Heart left ventricle (tissue), 16 donors: ENCODE measurements around the gene DYRK2. TPM values are rescaled to one million over a fixed set of nuclear protein-coding genes. Genes with fewer than 3 reads are reported as not detected.

Source experiments
- ATAC-seq, 4 donors: fragments of 200-7000 bp; cut with Tn5 transposase; one replicate each; pipeline ENCODE4 v1.9.1; 2020 to 2022; ENCODE audit warnings: moderate library complexity in 4 of 4, mild to moderate bottlenecking in 3 of 4, moderate number of reproducible peaks in 1 of 4
- DNase-seq, 5 donors: peaks; one replicate each; pipeline ENCODE4 v3.0.0-alpha.2; 2020
- H3K27ac ChIP-seq, 12 donors: fragments of 200-600 bp; sonication (generic) in 4 of 12; one replicate each; pipeline versions ENCODE4 v1.5.0 to v1.8.0; 2016 to 2022; ENCODE audit warnings: mild to moderate bottlenecking in 2 of 12
- H3K27me3 ChIP-seq, 9 donors: fragments of 200-600 bp; sonication (generic) in 2 of 9; one replicate each; pipeline versions ENCODE4 v1.5.1 to v1.8.0; 2016 to 2022; ENCODE audit warnings: mild to moderate bottlenecking in 3 of 9
- H3K36me3 ChIP-seq, 9 donors: fragments of 200-600 bp; sonication (generic) in 2 of 9; one replicate each; pipeline versions ENCODE4 v1.5.0 to v1.8.0; 2018 to 2022; ENCODE audit warnings: mild to moderate bottlenecking in 2 of 9
- H3K4me1 ChIP-seq, 12 donors: fragments of 200-600 bp; sonication (generic) in 4 of 12; one replicate each; pipeline versions ENCODE4 v1.5.0 to v1.8.0; 2016 to 2022; ENCODE audit warnings: mild to moderate bottlenecking in 3 of 12
- H3K4me3 ChIP-seq, 12 donors: fragments of 200-600 bp; sonication (generic) in 4 of 12; one replicate each; pipeline versions ENCODE4 v1.5.0 to v1.8.0; 2017 to 2022; ENCODE audit warnings: mild to moderate bottlenecking in 9 of 12, moderate library complexity in 4 of 12
- H3K9me3 ChIP-seq, 12 donors: fragments of 200-600 bp; sonication (generic) in 4 of 12; one replicate each; pipeline versions ENCODE4 v1.5.0 to v1.8.0; 2016 to 2022; ENCODE audit warnings: mild to moderate bottlenecking in 1 of 12
- POLR2A ChIP-seq, 2 donors: fragments of 450-650 bp; IDR thresholded peaks; one replicate each; pipeline ENCODE4 v1.6.1; 2017; ENCODE audit warnings: antibody characterized with exemption in 2 of 2, mild to moderate bottlenecking in 2 of 2, moderate library complexity in 2 of 2
- WGBS, 4 donors: extraction: QIAGEN DNeasy Blood & Tissue Kit in 2 of 4; methylation state at CpG; one replicate each; pipeline versions ENCODE4 v1.1.5 to v1.1.7; 2013 to 2018; 5-methylcytosine and 5-hydroxymethylcytosine counted together
- intact Hi-C, 10 donors: fragments of 100-400 bp; cut with DNase I; formaldehyde crosslinking; loops; one replicate each; pipeline versions ENCODE4 v1.11.1 to v1.14.2; 2022
- polyA plus RNA-seq, 2 donors: library from polyadenylated mRNA; stranded (reverse); fragments of 200-250 nt; gene quantifications; one replicate each; pipeline ENCODE4 v1.2.3, GENCODE V29; 2013
- total RNA-seq, 9 donors: library from RNA; depleted of rRNA in 2 of 9; stranded (reverse); fragments of >200 nt in 2 of 9; fragmentation: NEBNext Ultra II Directional in 3 of 9; extraction: Animal tissue kit (Norgen Biotek cat#: 25700) in 3 of 9; gene quantifications; one replicate each; pipeline versions ENCODE4 v1.1.0 to v1.2.4, GENCODE V29; 2016 to 2023
- TF ChIP-seq, protein P1 (sequence below), 12 donors: fragments of 200-600 bp; sonication (generic) in 4 of 12; IDR thresholded peaks; one replicate each; pipeline versions ENCODE4 v1.5.0 to v1.8.0; 2018 to 2022; ENCODE audit warnings: antibody characterized with exemption in 12 of 12, mild to moderate bottlenecking in 5 of 12
- donor health status: ischemic (EF 13 %, LVEDD 7.1; RV severe dilation, severe dysfunction).
- donor health status: healthy with polysubstance abuse.
- donor health status: DM: no; HTN: yes; CAD: no.
- donor health status: DM: no; HTN: no; CAD: no.
- donor health status: ischemic (EF 25% LVEDD 6.9; RV normal size, moderate dysfunction).
- donor health status: ischemic (EF 25% LVEDD 5.7; RV mildly dilated, moderate dysfunction).
- donor health status: healthy.
- donor health status: DM: yes; HTN: yes; CAD: no.
- donor health status: ischemic (EF 35%, LVEDD 5.7; RV mildly dilated, moderate dysfunction).
- donor health status: nonischemic (EF 11% LVEDD 7.7; RV severe dilation, severe dysfunction).
- donor health status: DM: yes; HTN: yes; CAD: no.
- donor health status: PGD.
- donor health status: ischemic (EF 29% LVEDD 5.4; RV normal size, mild dysfunction).
- donor health status: nonischemic (EF 23%, LVEDD 6.1; RV moderate dilation, normal function).

DYRK2 gene
- total and polyA plus RNA-seq, 11 donors, result 7.8 to 62.9 (median 37.8) TPM

DNA sequence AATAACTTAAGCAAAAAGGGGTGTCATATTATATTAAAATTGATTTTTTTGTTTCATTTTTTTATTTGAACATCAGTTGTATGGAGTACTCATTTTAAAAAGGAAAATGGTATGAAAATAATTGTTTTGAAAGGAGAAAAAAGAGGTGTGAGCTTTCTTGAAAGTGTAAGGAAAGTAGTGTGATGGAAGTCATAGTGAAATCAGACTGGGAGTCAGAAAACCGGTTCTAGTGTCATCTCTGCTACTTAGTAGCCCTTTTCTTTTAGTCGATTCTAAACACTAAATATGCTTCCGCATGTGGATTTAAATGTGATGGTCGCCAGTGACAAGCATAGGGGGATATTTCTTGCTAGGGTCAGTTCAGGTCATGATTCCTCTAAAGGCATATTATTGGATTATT is 1.8 kb upstream of the DYRK2 start:
- WGBS, 4 donors, result 93 to 98% (median 94%) methylated on average over 4 of the region's 4 CpGs
- peak overlapping the region in 1 of 12 donors; percentile 98 for H3K27ac ChIP-seq

DNA sequence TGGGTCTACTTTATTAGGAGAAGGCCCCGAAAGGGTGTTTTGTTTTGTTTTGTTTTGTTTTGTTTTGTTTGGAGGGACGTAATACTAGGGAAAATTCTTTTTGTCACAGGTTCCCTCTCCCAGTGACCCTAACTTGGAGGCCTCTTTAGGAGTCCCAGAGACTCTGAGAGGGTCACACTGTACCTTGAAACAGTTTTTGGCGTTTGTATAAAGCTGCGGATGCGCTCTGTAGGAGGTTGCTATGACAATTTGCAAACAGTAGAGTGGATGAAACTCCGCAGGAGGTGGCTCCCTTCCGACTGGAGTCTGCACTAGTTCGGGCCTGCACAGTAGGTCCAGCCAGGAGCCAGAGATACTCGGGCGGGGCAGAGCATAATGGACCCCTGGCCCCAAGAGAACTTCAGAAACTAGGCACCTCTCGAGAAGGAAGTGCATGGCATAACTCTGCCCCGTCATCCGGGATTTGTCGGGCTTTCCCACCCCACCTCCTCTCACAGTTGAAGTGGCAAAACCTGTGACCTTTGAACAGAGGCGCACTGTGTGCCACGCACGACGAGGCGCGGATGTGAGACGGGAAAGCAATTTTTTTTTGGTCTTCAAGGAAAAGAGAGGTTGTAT is 1.3 kb upstream of the DYRK2 start:
- intact Hi-C loops, result loop anchor here in 8 of 10 donors (5.0 to 10.0 kb wide), 10 partner anchors 190 to 372 kb away; no protein-coding TSS in a partner anchor
- peak overlapping the region in 11 of 12 donors; percentile 93 to 99 (median 98) for H3K27ac ChIP-seq
- no peaks in the 10 kb centered on the region for H3K9me3 ChIP-seq
- H3K27me3 ChIP-seq, result no peaks in the 10 kb centered on the region
- DNase-seq (peak in 2 of 5 donors; percentile 41 to 42), ATAC-seq (no peak)
- peak overlapping the region in 9 of 12 donors; percentile 77 to 99 (median 96) for H3K4me3 ChIP-seq
- H3K4me1 ChIP-seq, result peaks cover 7 to 30% (median 17%) of the 10 kb centered on the region in 12 donors
- WGBS, 4 donors, result 40 to 52% (median 42%) methylated on average over 21 of the region's 21 CpGs
- no peak for TF ChIP-seq POLR2A (IDR thresholded peaks at IDR 0.05)
- TF ChIP-seq, protein P1, sequence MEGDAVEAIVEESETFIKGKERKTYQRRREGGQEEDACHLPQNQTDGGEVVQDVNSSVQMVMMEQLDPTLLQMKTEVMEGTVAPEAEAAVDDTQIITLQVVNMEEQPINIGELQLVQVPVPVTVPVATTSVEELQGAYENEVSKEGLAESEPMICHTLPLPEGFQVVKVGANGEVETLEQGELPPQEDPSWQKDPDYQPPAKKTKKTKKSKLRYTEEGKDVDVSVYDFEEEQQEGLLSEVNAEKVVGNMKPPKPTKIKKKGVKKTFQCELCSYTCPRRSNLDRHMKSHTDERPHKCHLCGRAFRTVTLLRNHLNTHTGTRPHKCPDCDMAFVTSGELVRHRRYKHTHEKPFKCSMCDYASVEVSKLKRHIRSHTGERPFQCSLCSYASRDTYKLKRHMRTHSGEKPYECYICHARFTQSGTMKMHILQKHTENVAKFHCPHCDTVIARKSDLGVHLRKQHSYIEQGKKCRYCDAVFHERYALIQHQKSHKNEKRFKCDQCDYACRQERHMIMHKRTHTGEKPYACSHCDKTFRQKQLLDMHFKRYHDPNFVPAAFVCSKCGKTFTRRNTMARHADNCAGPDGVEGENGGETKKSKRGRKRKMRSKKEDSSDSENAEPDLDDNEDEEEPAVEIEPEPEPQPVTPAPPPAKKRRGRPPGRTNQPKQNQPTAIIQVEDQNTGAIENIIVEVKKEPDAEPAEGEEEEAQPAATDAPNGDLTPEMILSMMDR (IDR thresholded peaks at IDR 0.05), result no peak
- H3K36me3 ChIP-seq, result no peaks in the 10 kb centered on the region

More for the DNA sequence above, 1.8 kb upstream of the DYRK2 start:
- no peaks in the 10 kb centered on the region for H3K27me3 ChIP-seq
- ATAC-seq (no peak), DNase-seq (no peak)
- intact Hi-C loops, result loop anchor here in 8 of 10 donors (5.0 to 10.0 kb wide), 10 partner anchors 189 to 372 kb away; no protein-coding TSS in a partner anchor
- no peaks in the 10 kb centered on the region for H3K36me3 ChIP-seq
- no peak for TF ChIP-seq POLR2A (IDR thresholded peaks at IDR 0.05)
- TF ChIP-seq, protein P1 (IDR thresholded peaks at IDR 0.05), result no peak
- peak overlapping the region in 1 of 12 donors; percentile 98 for H3K4me3 ChIP-seq
- peaks cover 4 to 25% (median 13%) of the 10 kb centered on the region in 12 donors for H3K4me1 ChIP-seq
- no peaks in the 10 kb centered on the region for H3K9me3 ChIP-seq

DNA sequence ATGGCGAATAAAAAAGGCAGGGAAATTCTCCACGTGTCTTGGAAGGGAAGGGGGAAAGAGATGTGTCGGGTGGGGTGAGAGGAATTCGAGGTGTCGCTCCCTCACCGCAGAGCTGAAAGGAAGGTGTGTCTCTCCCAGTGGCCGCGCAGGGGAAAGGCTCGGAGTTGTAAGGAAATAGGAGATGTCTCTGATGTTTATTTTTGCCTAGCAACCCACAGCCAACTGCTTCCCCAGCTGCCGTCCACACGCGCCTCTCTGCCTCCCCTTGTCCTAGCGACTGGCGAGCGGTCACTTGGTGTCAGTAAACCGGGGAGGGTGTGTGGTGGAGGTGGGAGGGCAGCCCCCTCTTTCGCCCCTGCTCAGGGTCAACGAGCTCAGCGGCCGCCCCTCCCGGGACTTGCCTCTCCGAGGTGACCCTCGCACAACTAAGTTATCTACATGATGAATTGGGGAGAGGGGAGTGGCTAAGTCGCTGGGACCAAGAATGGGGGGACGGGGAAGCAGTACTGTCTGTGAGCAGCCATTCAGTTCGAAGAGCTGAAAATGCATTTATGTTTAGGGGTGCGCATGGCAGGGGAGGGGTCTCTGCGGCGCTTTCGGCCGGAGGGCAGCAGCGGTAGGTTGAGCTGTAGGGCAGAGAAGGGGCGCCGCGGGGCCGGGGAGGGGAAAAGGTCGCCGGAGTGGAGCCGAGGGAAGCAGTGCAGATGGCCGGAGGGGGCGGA is 585 bp upstream of the DYRK2 start:
- intact Hi-C loops, result loop anchor here in 9 of 10 donors (2.0 to 10.0 kb wide), 14 partner anchors 191 to 379 kb away; partner anchors contain the start of gene CAND1 (in 1 of the 9)
- Histone ChIP-seq H3K4me1 (peaks cover 8 to 36% (median 23%) of the 10 kb centered on the region in 12 donors), H3K27ac (peak overlapping the region; percentile 85 to 99 (median 98)), H3K9me3 (no peaks in the 10 kb centered on the region), H3K27me3 (no peaks in the 10 kb centered on the region), H3K36me3 (peaks cover 0 to 5% (median 0%) of the 10 kb centered on the region in 9 donors), H3K4me3 (peak overlapping the region; percentile 55 to 99 (median 96))
- TF ChIP-seq, protein P1 (IDR thresholded peaks at IDR 0.05), result peak in 7 of 12 donors; percentile 23 to 45 (median 35)
- peak in 1 of 2 donors; percentile 22 for TF ChIP-seq POLR2A (IDR thresholded peaks at IDR 0.05)
- 1 to 2% (median 1%) methylated on average over 39 to 41 of the region's 41 CpGs for WGBS, 4 donors
- peak; percentile 73 to 86 (median 77) for ATAC-seq
- peak; percentile 82 to 90 (median 89) for DNase-seq

DNA sequence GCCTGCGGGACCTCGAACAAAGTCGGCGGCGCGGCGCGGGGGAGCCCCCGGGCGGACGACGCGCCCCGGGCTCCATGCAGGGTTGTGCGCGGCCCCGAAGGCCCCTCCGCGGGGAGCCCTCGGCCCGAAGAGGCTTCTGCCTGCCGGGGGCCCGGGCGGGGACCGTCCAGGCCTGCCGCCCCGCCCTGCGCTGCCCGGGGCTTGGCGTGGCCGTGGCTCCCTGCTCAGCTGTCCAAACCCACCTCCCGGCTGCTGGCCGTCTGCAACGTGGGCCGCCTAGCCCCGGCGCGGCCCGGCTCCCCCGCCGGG is 670 bp downstream of the DYRK2 start:
- peak in 2 of 5 donors; percentile 55 to 73 for DNase-seq
- peaks cover 9 to 48% (median 34%) of the 10 kb centered on the region in 12 donors for H3K4me1 ChIP-seq
- H3K27ac ChIP-seq, result peak overlapping the region; percentile 93 to 99 (median 98)
- intact Hi-C loops, result loop anchor here in 9 of 10 donors (2.0 to 10.0 kb wide), 14 partner anchors 192 to 380 kb away; partner anchors contain the start of gene CAND1 (in 1 of the 9)
- H3K9me3 ChIP-seq, result no peaks in the 10 kb centered on the region
- H3K27me3 ChIP-seq, result no peaks in the 10 kb centered on the region
- TF ChIP-seq, protein P1 (IDR thresholded peaks at IDR 0.05), result no peak
- TF ChIP-seq POLR2A (IDR thresholded peaks at IDR 0.05), result no peak
- peak overlapping the region; percentile 74 to 99 (median 96) for H3K4me3 ChIP-seq
- WGBS, 4 donors, result 0 to 1% (median 0%) methylated on average over 16 to 41 of the region's 41 CpGs; no CpG with 5 or more reads in 1 of the 4 donors
- ATAC-seq, result peak in 2 of 4 donors; percentile 21 to 43
- H3K36me3 ChIP-seq, result peaks cover 0 to 10% (median 0%) of the 10 kb centered on the region in 9 donors
